Panc1 (cell line): ENCODE results near the gene DDX27. TPM values are rescaled to one million over a fixed set of nuclear protein-coding genes. Genes with fewer than 3 reads are reported as not detected.

Source experiments
- ATAC-seq: fragments of 200-7000 bp; cut with Tn5 transposase; 2 replicates; pipeline ENCODE4 v1.9.1; 2020; ENCODE audit warnings: mild to moderate bottlenecking, moderate library complexity
- BruUV-seq: library from RNA; stranded (reverse); fragments of 400-500 nt; replicated peaks from 2 replicates; lab custom pipeline; 2021; lab: Mats Ljungman, UMichigan
- CTCF ChIA-PET: fragments of 300-600 bp; sonication (Branson Sonifier 250); formaldehyde crosslinking; loops from one replicate; lab custom pipeline; 2022; ENCODE audit warnings: antibody characterized with exemption; lab: Charles Lee
- POLR2A ChIA-PET: fragments of 300-600 bp; sonication (Branson Sonifier 250); formaldehyde crosslinking; loops from one replicate; lab custom pipeline; 2022; ENCODE audit warnings: antibody characterized with exemption; lab: Charles Lee
- DNase-seq: peaks from one replicate; pipeline ENCODE4 v3.0.0-alpha.2; 2010; ENCODE audit warnings: low read depth, low spot score
- H3K27ac ChIP-seq: 2 replicates; pipeline ENCODE4 v1.5.1; 2011; ENCODE audit warnings: mild to moderate bottlenecking, low read length, inconsistent platforms
- H3K27me3 ChIP-seq: fragments of 200-500 bp; sonication (Bioruptor generic); 2 replicates; pipeline ENCODE4 v1.6.0; 2014; ENCODE audit warnings: low read length, inconsistent platforms; ENCODE audit not compliant: control insufficient read depth, insufficient read depth
- H3K36me3 ChIP-seq: fragments of 200-500 bp; sonication (Bioruptor generic); 2 replicates; pipeline ENCODE4 v1.5.1; 2014; ENCODE audit warnings: inconsistent platforms, mild to moderate bottlenecking, low read length, moderate library complexity; ENCODE audit not compliant: control insufficient read depth, insufficient read depth
- H3K4me1 ChIP-seq: 2 replicates; pipeline ENCODE4 v1.5.1; 2011; ENCODE audit warnings: inconsistent platforms, mild to moderate bottlenecking, low read length, moderate library complexity; ENCODE audit not compliant: control insufficient read depth, insufficient read depth
- H3K4me3 ChIP-seq, 2 experiments: 2 replicates each; pipeline ENCODE4 v1.5.1; 2011 to 2012; ENCODE audit warnings: low read depth in 2 of 2, low read length in 2 of 2, mild to moderate bottlenecking in 2 of 2, inconsistent platforms in 1 of 2, moderate library complexity in 1 of 2
- H3K9me3 ChIP-seq: fragments of 200-500 bp; sonication (Bioruptor generic); 2 replicates; pipeline ENCODE4 v1.5.1; 2014; ENCODE audit warnings: low read depth, mild to moderate bottlenecking, inconsistent platforms, low read length, moderate library complexity; ENCODE audit not compliant: control insufficient read depth, insufficient read depth
- CTCF ChIP-seq: fragments of 450-650 bp; IDR thresholded peaks from 2 replicates; pipeline ENCODE4 v1.5.1; 2017; ENCODE audit warnings: mild to moderate bottlenecking
- POLR2AphosphoS5 ChIP-seq: IDR thresholded peaks from 2 replicates; pipeline ENCODE4 v1.6.1; 2012; ENCODE audit warnings: mild to moderate bottlenecking, low read depth, low read length, moderate library complexity
- SIN3A ChIP-seq: IDR thresholded peaks from 2 replicates; pipeline ENCODE4 v1.6.1; 2012; ENCODE audit warnings: low read depth, mild to moderate bottlenecking, low read length, moderate library complexity, borderline replicate concordance; ENCODE audit not compliant: insufficient read depth
- TCF7L2 ChIP-seq: IDR thresholded peaks from 2 replicates; pipeline ENCODE4 v1.6.1; 2011; ENCODE audit warnings: mild to moderate bottlenecking, low read depth, low read length, inconsistent platforms
- in situ Hi-C: cut with HindIII; loops from 2 replicates; pipeline ENCODE4 v1.10.0; 2016; ENCODE audit warnings: low sequenced_read_pairs, low pct_unique_long_range_greater_than_20kb
- intact Hi-C: fragments of 100-400 bp; cut with micrococcal nuclease; formaldehyde crosslinking; loops from one replicate; pipeline ENCODE4 v1.10.0; 2022; ENCODE audit not compliant: unreplicated experiment
- total RNA-seq: library from RNA; stranded (reverse); gene quantifications from one replicate; pipeline ENCODE4 v1.2.1, GENCODE V29; 2021; ENCODE audit not compliant: unreplicated experiment
- TF ChIP-seq, protein P1 (sequence below), 2 experiments: IDR thresholded peaks; 2 replicates each; pipeline ENCODE4 v1.6.1; 2011 to 2012; ENCODE audit warnings: low read depth in 2 of 2, control low read depth in 1 of 2, low read length in 1 of 2, mild to moderate bottlenecking in 1 of 2, moderate library complexity in 1 of 2; ENCODE audit not compliant: insufficient read depth in 1 of 2

Gene DDX27
- total RNA-seq, 1 experiment from 2014 or later, result 63.4 TPM

DNA sequence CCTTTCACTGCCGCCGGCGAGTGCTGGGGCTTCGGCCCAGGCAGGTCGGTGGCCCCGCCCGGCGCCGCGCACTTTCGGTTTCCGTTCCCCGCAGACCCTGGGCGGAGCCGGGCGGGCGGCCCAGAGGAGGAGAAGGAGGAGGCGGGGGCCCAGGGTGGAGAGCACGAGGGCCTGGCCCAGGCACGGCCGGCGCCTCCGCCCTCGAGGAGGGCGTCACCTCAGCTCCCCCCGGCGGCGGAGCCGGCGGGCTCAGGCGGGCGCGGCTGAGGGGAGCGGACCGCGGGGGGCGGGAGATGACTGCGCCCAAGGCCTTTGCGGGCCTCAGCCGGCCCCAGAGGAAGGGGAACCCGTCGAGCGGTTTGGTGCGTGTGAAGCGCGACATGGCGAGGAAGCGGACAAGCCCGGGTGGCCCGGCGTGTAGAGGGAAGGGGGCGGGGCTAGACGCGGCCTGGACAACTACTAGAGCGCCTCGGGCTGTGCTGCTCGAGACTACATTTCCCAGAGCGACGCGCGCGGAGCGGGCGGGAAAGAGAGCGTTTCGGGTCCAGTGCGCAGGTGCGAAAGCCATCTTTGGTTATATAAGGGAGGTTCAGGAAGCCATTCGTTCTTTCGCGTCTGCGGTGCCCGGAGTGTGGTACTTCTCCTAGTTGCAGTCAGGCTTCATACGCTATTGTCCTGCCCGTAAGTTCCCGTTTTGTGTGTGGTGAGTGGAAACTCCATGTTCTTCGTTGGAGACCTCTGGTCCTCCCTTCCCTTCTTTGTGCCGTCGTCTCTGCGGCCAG is 59.0 kb downstream of the DDX27 start, which contains the start of gene ZNFX1:
Gene ZNFX1, minus strand, starts transcription at position 22 of the 782 bp plus-strand sequence. CDS start 2,218 bp downstream, outside the sequence.
- POLR2A ChIA-PET, result no interaction called here
- peak within 1 kb of the TSS; percentile 93 to 96 for H3K4me3 ChIP-seq

DNA sequence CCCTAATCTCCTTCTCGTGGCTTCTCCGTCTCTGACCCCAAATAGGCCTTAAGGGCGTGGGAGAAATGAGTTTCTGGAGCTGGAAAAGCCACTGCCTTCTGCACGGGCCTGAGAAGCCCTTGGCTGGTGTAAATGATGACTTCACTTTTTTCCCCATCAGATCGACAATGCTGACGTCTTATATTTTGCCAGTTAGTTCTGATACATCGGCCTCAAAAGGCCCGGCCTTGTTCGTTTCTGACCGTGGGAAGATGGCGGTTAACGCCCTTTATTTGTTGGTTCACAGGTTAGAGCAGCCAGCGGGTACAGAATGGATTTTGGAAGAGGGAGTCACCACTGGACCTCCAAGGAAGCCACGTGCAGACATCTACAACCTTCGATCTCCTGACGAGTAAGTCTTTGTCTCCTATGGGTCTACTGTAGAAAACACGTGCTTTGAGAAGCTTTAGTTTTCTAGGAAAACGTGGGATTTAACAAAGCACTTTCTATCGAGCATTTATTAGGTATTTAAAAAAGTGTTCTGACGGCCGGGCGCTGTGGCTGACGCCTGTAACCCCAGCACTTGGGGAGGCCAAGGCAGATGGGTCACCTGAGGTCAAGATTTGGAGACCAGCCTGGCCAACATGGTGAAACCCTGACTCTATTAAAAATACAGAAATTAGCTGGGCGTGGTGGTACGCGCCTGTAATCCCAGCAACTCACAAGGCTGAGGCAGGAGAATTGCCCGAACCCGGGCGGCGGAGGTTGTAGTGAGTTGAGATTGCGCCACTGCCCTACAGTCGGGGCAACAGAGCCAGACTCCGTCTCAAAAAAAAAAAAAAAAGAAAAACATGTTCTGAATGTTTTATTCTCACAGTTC is 59.8 kb downstream of the DDX27 start:
- POLR2A ChIA-PET, result interaction anchor here (0.6 kb wide), 1 partner anchor 17 kb away, joined by 8 read pairs; no protein-coding TSS in a partner anchor
- in situ Hi-C loops, result no loop called here
- CTCF ChIA-PET, result interaction anchor here (0.6 kb wide), 1 partner anchor 1266 kb away, joined by 3 read pairs; no protein-coding TSS in a partner anchor
- Histone ChIP-seq H3K27me3 (no peaks in the 10 kb centered on the region), H3K27ac (peak overlapping the region; percentile 98), H3K4me1 (peaks cover 33% of the 10 kb centered on the region), H3K4me3 (peak overlapping the region; percentile 93 to 96), H3K9me3 (no peaks in the 10 kb centered on the region), H3K36me3 (peaks cover 54% of the 10 kb centered on the region)
- no TSS peak for BruUV-seq
- DNase-seq (no peak), ATAC-seq (peak; percentile 5)
- intact Hi-C loops, result no loop called here
- TF ChIP-seq SIN3A (no peak), POLR2AphosphoS5 (peak; percentile 7; the same call in 1 of the 2 replicates)

More for the DNA sequence above, 59.0 kb downstream of the DDX27 start, which contains the start of gene ZNFX1:
- Histone ChIP-seq H3K36me3 (peaks cover 49% of the 10 kb centered on the region), H3K27me3 (no peaks in the 10 kb centered on the region), H3K9me3 (no peaks in the 10 kb centered on the region), H3K4me1 (peaks cover 28% of the 10 kb centered on the region), H3K27ac (peak within 1 kb of the TSS; percentile 98)
- ATAC-seq (peak; percentile 95), DNase-seq (peak; percentile 95)
- in situ Hi-C loops, result no loop called here
- BruUV-seq, result no TSS peak
- peak; percentile 97 for TF ChIP-seq SIN3A
- TF ChIP-seq CTCF, result no peak
- TF ChIP-seq TCF7L2, result peak; percentile 46; the same call in 1 of the 2 replicates
- TF ChIP-seq, protein P1, sequence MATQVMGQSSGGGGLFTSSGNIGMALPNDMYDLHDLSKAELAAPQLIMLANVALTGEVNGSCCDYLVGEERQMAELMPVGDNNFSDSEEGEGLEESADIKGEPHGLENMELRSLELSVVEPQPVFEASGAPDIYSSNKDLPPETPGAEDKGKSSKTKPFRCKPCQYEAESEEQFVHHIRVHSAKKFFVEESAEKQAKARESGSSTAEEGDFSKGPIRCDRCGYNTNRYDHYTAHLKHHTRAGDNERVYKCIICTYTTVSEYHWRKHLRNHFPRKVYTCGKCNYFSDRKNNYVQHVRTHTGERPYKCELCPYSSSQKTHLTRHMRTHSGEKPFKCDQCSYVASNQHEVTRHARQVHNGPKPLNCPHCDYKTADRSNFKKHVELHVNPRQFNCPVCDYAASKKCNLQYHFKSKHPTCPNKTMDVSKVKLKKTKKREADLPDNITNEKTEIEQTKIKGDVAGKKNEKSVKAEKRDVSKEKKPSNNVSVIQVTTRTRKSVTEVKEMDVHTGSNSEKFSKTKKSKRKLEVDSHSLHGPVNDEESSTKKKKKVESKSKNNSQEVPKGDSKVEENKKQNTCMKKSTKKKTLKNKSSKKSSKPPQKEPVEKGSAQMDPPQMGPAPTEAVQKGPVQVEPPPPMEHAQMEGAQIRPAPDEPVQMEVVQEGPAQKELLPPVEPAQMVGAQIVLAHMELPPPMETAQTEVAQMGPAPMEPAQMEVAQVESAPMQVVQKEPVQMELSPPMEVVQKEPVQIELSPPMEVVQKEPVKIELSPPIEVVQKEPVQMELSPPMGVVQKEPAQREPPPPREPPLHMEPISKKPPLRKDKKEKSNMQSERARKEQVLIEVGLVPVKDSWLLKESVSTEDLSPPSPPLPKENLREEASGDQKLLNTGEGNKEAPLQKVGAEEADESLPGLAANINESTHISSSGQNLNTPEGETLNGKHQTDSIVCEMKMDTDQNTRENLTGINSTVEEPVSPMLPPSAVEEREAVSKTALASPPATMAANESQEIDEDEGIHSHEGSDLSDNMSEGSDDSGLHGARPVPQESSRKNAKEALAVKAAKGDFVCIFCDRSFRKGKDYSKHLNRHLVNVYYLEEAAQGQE (IDR thresholded peaks at IDR 0.05; ENCODE audit: insufficient read depth in 1 of 2, low read depth in 2 of 2, low read length in 1 of 2), result peak; percentile 43 to 47; a peak in 1 of 4 replicates
- TF ChIP-seq POLR2AphosphoS5, result peak; percentile 100
- intact Hi-C loops, result no loop called here
- CTCF ChIA-PET, result no interaction called here
